ENCODE data around the gene VAT1L. TPM values are rescaled to one million over a fixed set of nuclear protein-coding genes. Genes with fewer than 3 reads are reported as not detected.

The VAT1L gene
- total and polyA plus RNA-seq, 9 donors, result 0.05 to 2.3 (median 0.23) TPM

DNA sequence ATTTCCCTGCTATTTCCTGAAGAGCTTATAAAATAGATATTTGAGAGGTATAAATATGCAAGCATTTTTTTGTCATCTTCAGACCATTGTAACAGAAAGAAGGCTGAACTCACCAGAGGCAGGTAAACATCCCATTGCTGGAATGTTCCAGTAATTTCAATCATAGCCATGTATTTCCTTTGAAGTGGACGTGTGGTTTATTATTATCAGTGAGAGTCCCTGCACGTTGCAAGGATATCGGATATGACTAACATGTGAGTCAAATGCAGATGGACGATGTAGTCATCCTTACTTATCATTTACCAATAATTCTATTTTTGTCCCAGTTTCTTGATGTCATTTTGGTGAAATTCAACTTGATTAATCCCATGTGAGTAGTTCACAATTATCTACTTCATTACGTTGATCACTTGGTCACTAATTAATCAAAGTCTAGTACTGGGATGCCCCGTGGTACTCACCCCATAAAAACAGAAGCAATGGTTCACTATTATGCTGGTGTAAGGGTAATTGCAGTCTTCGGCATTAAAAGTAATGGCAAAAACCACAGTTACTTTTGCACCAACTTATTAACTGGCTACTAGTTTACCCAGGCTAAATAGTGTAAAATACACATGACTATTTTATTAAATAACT lies 89.5 kb downstream of the VAT1L start:
- Histone ChIP-seq H3K36me3 (no peaks in the 10 kb centered on the region), H3K27me3 (no peaks in the 10 kb centered on the region), H3K9me3 (no peaks in the 10 kb centered on the region), H3K4me3 (no peak overlapping the region), H3K27ac (no peak overlapping the region), H3K4me1 (ENCODE audit: insufficient read depth) (no peaks in the 10 kb centered on the region)
- no peak for DNase-seq
- intact Hi-C loops (cut with DNase I), result no loop called here
- 50 to 71% (median 55%) methylated on average over 7 of the region's 7 CpGs for WGBS, 3 donors
- TF ChIP-seq, protein P1, sequence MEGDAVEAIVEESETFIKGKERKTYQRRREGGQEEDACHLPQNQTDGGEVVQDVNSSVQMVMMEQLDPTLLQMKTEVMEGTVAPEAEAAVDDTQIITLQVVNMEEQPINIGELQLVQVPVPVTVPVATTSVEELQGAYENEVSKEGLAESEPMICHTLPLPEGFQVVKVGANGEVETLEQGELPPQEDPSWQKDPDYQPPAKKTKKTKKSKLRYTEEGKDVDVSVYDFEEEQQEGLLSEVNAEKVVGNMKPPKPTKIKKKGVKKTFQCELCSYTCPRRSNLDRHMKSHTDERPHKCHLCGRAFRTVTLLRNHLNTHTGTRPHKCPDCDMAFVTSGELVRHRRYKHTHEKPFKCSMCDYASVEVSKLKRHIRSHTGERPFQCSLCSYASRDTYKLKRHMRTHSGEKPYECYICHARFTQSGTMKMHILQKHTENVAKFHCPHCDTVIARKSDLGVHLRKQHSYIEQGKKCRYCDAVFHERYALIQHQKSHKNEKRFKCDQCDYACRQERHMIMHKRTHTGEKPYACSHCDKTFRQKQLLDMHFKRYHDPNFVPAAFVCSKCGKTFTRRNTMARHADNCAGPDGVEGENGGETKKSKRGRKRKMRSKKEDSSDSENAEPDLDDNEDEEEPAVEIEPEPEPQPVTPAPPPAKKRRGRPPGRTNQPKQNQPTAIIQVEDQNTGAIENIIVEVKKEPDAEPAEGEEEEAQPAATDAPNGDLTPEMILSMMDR (IDR thresholded peaks at IDR 0.05), result no peak
- TF ChIP-seq POLR2A (IDR thresholded peaks at IDR 0.05), result no peak
- TF ChIP-seq EP300 (IDR thresholded peaks at IDR 0.05), result no peak

DNA sequence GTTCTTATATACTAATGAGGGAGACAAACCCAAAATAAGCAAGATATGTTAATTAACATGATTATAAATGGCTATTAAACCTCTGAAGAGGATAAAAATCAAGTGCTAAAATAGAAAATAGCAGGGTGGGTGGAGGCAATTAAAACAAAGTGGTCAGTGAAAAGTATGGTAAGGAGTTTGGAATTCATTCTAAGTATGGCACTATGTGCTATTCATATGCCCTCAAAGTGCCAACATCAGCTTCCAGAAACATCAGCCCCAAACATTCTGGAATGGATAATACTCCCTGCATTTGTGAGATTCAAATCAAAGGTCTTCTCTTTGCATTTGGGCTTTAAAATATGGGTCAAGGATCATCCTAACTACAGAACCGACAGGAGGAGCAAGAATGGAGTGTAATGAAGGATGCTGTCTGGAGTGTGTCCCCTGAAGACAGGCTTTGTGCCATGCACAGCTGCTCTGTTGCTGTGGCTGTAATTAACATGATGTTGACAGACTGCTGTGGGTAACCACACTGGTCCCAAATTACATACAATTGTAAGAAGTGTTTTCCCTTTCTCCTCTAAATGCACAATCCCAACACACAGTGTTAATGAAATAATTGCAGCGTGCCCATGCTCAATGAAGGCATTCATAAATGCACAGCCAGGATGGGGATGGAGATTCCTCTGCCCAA lies 93.1 kb downstream of the VAT1L start:
- DNase-seq, result no peak
- H3K27me3 ChIP-seq, result no peaks in the 10 kb centered on the region
- no peaks in the 10 kb centered on the region for H3K36me3 ChIP-seq
- no peak for TF ChIP-seq EP300 (IDR thresholded peaks at IDR 0.05)
- TF ChIP-seq, protein P1 (IDR thresholded peaks at IDR 0.05), result no peak
- no peak for TF ChIP-seq POLR2A (IDR thresholded peaks at IDR 0.05)
- WGBS, 3 donors, result 44 to 51% (median 49%) methylated on average over 2 of the region's 2 CpGs
- H3K4me1 ChIP-seq (ENCODE audit: insufficient read depth), result no peaks in the 10 kb centered on the region
- H3K4me3 ChIP-seq, result no peak overlapping the region
- intact Hi-C loops (cut with DNase I), result no loop called here
- H3K9me3 ChIP-seq, result no peaks in the 10 kb centered on the region
- no peak overlapping the region for H3K27ac ChIP-seq

DNA sequence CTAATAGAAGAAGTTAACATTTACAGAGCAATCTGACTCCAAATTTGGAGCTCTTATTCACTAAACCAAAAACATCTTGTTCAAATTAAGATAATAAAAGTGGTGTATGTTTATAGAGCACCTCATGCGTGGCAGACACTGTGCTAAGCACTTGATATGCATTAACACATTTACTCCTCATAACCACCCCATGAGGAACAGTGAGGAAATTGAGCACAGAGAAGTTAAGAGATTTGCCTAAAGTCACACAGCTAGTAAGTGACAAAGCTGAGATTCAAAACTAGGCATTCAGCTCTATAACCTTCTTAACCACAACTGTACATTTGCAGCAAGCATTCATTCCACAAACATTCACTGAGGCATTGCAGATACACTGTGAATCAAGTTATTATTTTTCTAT lies 94.0 kb downstream of the VAT1L start:
- no peaks in the 10 kb centered on the region for H3K9me3 ChIP-seq
- WGBS, 3 donors, result 22 to 48% (median 37%) methylated on average over 1 of the region's 1 CpG
- no peaks in the 10 kb centered on the region for H3K27me3 ChIP-seq
- TF ChIP-seq POLR2A (IDR thresholded peaks at IDR 0.05), result no peak
- TF ChIP-seq, protein P1 (IDR thresholded peaks at IDR 0.05), result no peak
- no peak for TF ChIP-seq EP300 (IDR thresholded peaks at IDR 0.05)
- intact Hi-C loops (cut with DNase I), result no loop called here
- H3K4me3 ChIP-seq, result no peak overlapping the region
- no peak for DNase-seq
- no peaks in the 10 kb centered on the region for H3K4me1 ChIP-seq (ENCODE audit: insufficient read depth)
- H3K27ac ChIP-seq, result no peak overlapping the region
- H3K36me3 ChIP-seq, result no peaks in the 10 kb centered on the region

DNA sequence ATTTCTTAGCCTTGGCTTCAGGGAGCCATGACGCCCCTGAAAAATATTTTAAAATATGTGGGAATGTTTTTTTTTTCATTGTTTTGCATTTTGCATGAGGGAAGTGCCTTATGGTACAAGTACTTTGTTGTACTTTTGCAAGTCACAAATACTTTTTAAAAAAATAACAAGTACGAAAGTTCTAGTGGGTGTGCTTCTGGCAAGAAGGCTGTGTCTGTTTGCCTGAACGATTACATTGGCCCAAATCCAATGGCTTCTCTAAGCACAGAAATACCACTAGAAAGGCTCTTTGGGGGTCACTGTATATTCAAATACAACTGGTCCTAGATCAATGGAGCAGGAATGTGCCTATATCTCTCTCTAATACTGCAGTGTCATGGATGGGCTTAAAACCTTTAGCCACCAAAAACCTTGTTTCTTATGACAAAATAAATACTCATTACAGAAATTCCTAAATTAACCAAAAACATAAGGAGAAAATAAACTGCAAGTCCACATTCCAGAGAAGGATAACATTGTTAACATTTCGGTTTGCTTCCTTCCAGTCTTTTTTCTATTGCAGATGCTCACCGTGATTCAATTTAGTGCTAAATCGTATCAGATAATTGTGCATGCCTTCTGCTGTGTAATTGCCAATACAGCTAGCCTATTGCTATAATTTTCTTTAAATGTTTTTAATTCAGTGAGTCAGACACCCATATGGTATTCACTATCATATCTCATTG lies 97.4 kb downstream of the VAT1L start:
- H3K27me3 ChIP-seq, result no peaks in the 10 kb centered on the region
- TF ChIP-seq POLR2A (IDR thresholded peaks at IDR 0.05) (no peak), EP300 (IDR thresholded peaks at IDR 0.05) (no peak)
- TF ChIP-seq, protein P1 (IDR thresholded peaks at IDR 0.05), result no peak
- H3K27ac ChIP-seq, result no peak overlapping the region
- no peaks in the 10 kb centered on the region for H3K4me1 ChIP-seq (ENCODE audit: insufficient read depth)
- no peak for DNase-seq
- H3K9me3 ChIP-seq, result no peaks in the 10 kb centered on the region
- 31 to 44% (median 33%) methylated on average over 6 of the region's 6 CpGs for WGBS, 3 donors
- H3K4me3 ChIP-seq, result no peak overlapping the region
- intact Hi-C loops (cut with DNase I), result no loop called here
- no peaks in the 10 kb centered on the region for H3K36me3 ChIP-seq

Data from ovary (tissue), 9 donors.